ENCODE measurements around the gene EFHC2.

The EFHC2 gene

DNA sequence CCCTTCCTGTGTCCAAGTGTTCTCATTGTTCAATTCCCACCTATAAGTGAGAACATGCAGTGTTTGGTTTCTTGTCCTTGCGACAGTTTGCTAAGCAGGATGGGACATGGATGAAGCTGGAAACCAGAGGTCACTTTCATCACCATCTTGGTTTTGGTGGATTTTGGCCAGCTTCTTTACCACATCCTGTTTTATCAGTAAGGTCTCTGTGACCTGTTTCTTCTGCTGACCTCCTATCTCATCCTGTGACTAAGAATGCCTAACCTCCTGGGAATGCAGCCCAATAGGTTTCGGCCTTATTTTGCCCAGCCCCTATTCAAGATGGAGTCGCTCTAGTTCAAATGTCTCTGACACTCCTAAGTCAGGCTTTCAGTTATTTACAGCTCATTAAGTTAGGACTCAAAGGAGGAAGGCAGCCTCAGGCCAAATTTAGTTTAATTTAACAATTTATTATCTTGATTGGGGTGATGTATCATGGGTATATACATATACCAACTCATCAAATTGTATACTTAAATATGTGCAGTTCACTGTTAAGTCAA lies 200.3 kb downstream of the EFHC2 start:
- DNase-seq: no peak

- DNase-seq: no peak
Measured at GRCh38 chrX:44130189-44130588, 213.3 kb downstream of the EFHC2 start.

DNA sequence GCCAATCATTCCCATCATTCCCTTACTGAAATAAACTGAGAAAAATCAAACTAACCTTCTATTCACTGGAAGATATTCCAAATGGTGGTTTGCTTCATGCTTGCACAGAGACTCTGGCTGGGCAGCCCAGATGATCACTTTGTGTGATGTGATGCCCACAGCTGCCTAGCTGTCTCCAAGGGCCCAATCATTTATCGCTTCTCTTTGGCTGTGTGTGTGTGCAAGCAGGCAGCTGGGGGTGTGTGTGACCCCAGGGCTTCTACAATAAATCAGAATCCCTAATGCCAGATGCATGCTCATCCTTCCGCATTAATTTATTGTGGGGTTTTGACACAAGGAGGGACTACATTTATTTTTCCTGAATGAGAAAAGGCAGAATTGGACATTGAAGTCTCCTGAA lies 230.1 kb downstream of the EFHC2 start:
- DNase-seq: no peak

DNA sequence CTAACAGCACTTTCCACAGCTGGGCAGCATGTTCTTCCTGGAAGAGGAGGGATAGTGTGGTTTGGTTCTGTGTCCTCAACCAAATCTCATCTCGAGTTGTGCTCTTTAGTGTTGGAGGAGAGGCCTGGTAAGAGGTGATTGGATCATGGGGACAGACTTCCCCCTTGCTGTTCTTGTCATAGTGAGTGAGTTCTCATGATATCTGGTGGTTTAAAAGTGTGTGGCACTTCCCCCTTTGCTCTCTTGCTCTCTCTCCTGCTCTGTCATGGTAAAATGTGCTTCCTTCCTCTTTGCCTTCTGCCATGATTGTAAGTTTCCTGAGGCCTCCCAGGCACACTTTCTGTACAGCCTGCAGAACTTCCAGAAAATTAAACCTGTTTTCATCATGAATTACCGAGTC lies 236.6 kb downstream of the EFHC2 start:
- no peak for DNase-seq

DNA sequence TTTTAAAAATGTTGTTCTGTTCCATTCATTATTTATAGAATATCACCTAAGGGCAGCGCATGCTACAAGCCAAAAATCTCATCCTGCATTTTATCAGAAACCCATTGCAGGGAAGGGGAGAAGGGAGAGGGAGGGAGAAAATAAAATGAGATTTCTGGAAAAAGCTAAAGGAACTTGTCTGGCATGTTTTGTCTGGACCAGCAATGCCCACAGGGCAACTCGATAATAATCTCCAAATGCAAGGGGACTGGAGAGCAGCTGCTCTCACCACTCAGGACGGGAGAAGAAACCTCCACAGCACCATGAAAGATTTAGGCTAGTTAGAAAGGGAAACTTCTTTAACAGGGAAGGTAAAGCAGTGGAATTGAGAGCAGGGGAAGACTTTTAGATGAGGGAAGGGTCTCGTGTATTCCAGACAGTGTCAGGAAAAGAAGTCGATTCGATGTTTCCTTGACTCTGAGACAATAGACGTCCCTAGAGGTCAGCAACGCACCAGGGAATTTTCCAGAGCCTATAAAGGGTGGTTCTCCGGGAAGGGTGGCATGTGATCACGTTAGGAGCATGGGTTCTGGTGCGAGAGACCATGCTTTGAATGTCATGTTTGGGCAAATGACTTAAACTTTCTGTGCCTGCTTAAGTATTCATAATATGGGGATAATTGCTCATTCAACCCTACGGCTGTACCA lies 238.1 kb downstream of the EFHC2 start:
- DNase-seq: no peak

GRCh38 chrX:44104699-44105098 lies 238.8 kb downstream of the EFHC2 start:
- no peak for DNase-seq

DNA sequence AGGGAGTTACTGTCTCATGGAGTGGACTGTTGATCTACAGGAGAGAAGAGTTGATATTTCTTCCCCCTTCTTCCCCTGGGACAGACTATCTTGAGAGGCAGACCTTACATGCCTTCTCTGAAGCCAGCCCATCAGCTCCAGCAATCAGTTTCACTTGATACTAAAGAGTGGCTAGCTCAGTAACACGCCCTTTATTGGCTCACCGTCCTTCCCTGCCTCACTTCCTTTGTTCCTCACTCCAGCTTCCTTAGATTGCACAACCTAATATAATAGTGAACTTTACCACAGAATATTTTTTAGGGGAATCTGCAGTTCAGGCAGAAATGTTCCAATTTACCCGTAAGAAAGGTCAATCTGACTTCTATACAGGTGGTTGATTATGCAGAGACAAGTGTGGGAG lies 242.2 kb downstream of the EFHC2 start:
- no peak for DNase-seq

DNA sequence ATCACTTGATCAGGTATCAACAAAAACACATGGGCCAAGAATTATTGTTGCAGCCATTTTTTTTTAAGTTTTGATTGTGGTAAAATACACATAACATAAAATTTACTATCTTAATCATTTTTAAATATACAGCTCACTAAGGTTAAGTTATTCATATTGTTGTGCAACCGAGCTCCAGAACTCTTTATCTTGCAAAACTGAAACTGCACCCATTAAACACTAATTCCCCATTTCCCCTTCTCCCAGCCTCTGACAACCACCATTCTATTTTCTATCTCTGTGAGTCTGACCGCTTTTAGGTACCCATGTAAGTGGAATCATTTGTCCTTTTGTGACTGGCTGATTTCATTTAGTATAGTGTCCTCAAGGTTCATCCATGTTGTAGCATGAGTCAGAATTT lies 244.1 kb downstream of the EFHC2 start:
- no peak for DNase-seq

Measured in NK-92 treated with Interleukin-12 subunit alpha and Interleukin-12 subunit beta, amount 100 ng/mL, for 24 hours (cell line).